ENCODE results near the gene EPS15.

The EPS15 gene

GRCh38 chr1:51488372-51489050, 30.6 kb downstream of the EPS15 start:
- H3K9me2 ChIP-seq (ENCODE audit: low read depth, low read length), result no peaks in the 10 kb centered on the region
- H3K4me2 ChIP-seq (ENCODE audit: low read length), result no peak overlapping the region
- H4K20me1 ChIP-seq (ENCODE audit: insufficient read depth, low read length), result no peaks in the 10 kb centered on the region
- no peak overlapping the region for H3K9ac ChIP-seq (ENCODE audit: low read length)
- H3K27me3 ChIP-seq (ENCODE audit: insufficient read depth, low read length), result no peaks in the 10 kb centered on the region
- no peak overlapping the region for H2AFZ ChIP-seq (ENCODE audit: low read length)
- H3F3A ChIP-seq (ENCODE audit: insufficient read depth, low read length), result peaks cover 15% of the 10 kb centered on the region
- H3K79me2 ChIP-seq (ENCODE audit: insufficient read depth, low read length), result peaks cover 76% of the 10 kb centered on the region
- no peaks in the 10 kb centered on the region for H3K9me3 ChIP-seq (ENCODE audit: low read length)
- H3K4me1 ChIP-seq (ENCODE audit: insufficient read depth, low read length, severe bottlenecking), result peaks cover 53% of the 10 kb centered on the region
- no peaks in the 10 kb centered on the region for H3K36me3 ChIP-seq (ENCODE audit: insufficient read depth, low read length)
- H3K27ac ChIP-seq (ENCODE audit: low read depth, low read length, poor library complexity, severe bottlenecking), result peak overlapping the region; percentile 43
- H3K4me3 ChIP-seq (ENCODE audit: low read depth, low read length, poor library complexity, severe bottlenecking), result no peak overlapping the region
- no peak for TF ChIP-seq CTCF (IDR thresholded peaks at IDR 0.05; ENCODE audit: low read length)

DNA sequence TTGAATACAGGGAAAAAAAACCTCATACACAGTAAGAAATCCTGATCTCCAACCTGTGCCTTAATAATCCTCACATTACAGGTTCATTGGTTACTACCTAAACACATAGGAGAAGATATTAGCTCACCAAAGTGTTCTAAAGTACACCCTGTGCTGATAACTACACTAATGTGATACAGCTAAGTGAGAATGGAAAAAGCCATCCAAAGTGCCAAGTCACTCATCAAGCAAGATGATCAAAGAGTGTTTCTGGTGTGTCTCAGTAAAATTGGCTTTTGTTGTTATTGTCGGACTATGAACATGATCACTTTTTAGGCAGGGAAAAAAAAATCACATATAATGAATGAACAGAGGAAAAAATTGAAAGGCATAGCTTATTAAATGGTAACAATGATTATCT, 31.4 kb downstream of the EPS15 start:
- Histone ChIP-seq H3K79me2 (ENCODE audit: insufficient read depth, low read length) (peaks cover 78% of the 10 kb centered on the region), H2AFZ (ENCODE audit: low read length) (no peak overlapping the region), H3K4me2 (ENCODE audit: low read length) (no peak overlapping the region), H3K4me3 (ENCODE audit: low read depth, low read length, poor library complexity, severe bottlenecking) (no peak overlapping the region), H3K9ac (ENCODE audit: low read length) (0 out of 2 replicates have a peak overlapping the region, but pooled peaks have one; percentile 6), H3K9me2 (ENCODE audit: low read depth, low read length) (no peaks in the 10 kb centered on the region), H3K4me1 (ENCODE audit: insufficient read depth, low read length, severe bottlenecking) (peaks cover 49% of the 10 kb centered on the region), H3F3A (ENCODE audit: insufficient read depth, low read length) (peaks cover 15% of the 10 kb centered on the region), H3K36me3 (ENCODE audit: insufficient read depth, low read length) (no peaks in the 10 kb centered on the region), H3K27me3 (ENCODE audit: insufficient read depth, low read length) (no peaks in the 10 kb centered on the region), H3K9me3 (ENCODE audit: low read length) (no peaks in the 10 kb centered on the region), H4K20me1 (ENCODE audit: insufficient read depth, low read length) (no peaks in the 10 kb centered on the region), H3K27ac (ENCODE audit: low read depth, low read length, poor library complexity, severe bottlenecking) (no peak overlapping the region)
- no peak for TF ChIP-seq CTCF (IDR thresholded peaks at IDR 0.05; ENCODE audit: low read length)
- TF ChIP-seq EZH2 (IDR thresholded peaks at IDR 0.05; ENCODE audit: borderline replicate concordance, low read length), result no peak

DNA sequence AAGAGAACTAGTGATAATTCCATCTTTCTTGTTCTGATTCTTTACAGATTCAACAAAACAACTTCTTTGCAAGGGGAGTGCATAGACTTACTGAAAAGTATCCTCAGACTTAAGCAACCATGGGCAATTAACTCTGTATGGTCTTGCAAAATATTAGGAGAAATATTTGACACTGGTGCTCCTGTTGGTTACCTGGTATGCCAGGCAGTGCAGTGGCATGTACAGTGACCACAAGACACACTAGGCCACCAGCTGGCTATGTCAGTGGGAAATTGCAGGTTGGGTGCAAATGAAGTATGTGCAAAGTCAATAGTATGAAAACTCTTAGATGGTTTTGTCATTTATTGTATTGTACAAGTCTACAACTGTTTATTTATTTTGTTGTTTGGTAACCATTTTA, 34.5 kb downstream of the EPS15 start:
- peaks cover 6% of the 10 kb centered on the region; the same call in 1 of the 2 replicates for H3K9me3 ChIP-seq (ENCODE audit: low read length)
- no peak overlapping the region for H2AFZ ChIP-seq (ENCODE audit: low read length)
- no peak overlapping the region for H3K9ac ChIP-seq (ENCODE audit: low read length)
- no peak overlapping the region for H3K4me2 ChIP-seq (ENCODE audit: low read length)
- H3K27ac ChIP-seq (ENCODE audit: low read depth, low read length, poor library complexity, severe bottlenecking), result no peak overlapping the region
- peaks cover 66% of the 10 kb centered on the region for H3K79me2 ChIP-seq (ENCODE audit: insufficient read depth, low read length)
- H3K36me3 ChIP-seq (ENCODE audit: insufficient read depth, low read length), result peaks cover 25% of the 10 kb centered on the region
- no peaks in the 10 kb centered on the region for H4K20me1 ChIP-seq (ENCODE audit: insufficient read depth, low read length)
- peaks cover 6% of the 10 kb centered on the region; the same call in 1 of the 2 replicates for H3F3A ChIP-seq (ENCODE audit: insufficient read depth, low read length)
- TF ChIP-seq EZH2 (IDR thresholded peaks at IDR 0.05; ENCODE audit: borderline replicate concordance, low read length) (no peak), CTCF (IDR thresholded peaks at IDR 0.05; ENCODE audit: low read length) (no peak)
- no peaks in the 10 kb centered on the region for H3K9me2 ChIP-seq (ENCODE audit: low read depth, low read length)
- H3K4me1 ChIP-seq (ENCODE audit: insufficient read depth, low read length, severe bottlenecking), result peaks cover 19% of the 10 kb centered on the region
- no peak overlapping the region for H3K4me3 ChIP-seq (ENCODE audit: low read depth, low read length, poor library complexity, severe bottlenecking)
- no peaks in the 10 kb centered on the region for H3K27me3 ChIP-seq (ENCODE audit: insufficient read depth, low read length)
